GM21619 (cell line): ENCODE measurements around the gene OIP5.
"Not testable (repeated sequence)": the region's sequence is repeated elsewhere in the genome, so short reads cannot be mapped to it uniquely, and the experiment has no call there.

Source experiments
- ATAC-seq: cut with Tn5 transposase; IDR thresholded peaks from one replicate; pipeline ENCODE4 v1.9.1; 2021; ENCODE audit not compliant: unreplicated experiment

Gene OIP5

DNA sequence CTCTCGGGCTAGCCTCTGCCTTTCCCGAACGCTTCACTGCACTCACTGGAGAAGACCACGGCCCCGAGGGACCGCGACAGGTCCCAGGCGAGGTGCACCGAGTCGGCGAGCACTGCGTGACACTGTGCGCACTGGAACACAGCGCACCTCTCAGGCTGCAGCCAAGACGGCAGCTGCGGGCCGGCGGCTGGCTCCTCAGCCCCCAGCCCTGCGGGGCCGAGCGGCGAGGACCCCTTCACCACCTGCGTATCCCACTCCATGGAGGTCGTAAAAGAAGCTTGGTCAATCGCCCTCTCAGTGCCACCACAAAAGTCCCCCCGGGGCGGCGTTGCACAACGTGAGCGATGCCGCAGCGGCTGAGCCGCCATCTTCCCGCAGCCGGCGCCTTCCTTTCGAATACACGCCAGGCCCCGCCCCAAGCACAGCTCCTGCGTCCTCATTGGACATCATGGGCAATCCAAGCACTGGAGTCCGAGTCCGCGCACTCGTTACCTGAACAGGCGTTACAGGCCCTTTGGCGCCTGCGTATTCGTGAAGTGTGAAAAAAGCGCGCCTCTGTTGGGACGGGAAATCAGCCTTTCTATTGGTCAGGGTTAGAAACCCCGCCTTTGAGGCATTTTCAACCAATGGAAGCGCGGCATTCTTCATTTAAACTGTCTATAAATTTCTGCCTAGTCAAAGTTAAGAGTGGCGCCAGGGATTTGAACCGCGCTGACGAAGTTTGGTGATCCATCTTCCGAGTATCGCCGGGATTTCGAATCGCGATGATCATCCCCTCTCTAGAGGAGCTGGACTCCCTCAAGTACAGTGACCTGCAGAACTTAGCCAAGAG lies at the start of gene OIP5, which contains the start of gene NUSAP1:
OIP5 (minus strand) TSS at position 398 of the 832 bp plus-strand sequence; CDS start at position 368, 30 bp downstream.
NUSAP1 (plus strand) TSS at position 688 of the 832 bp plus-strand sequence; CDS start at position 765, 77 bp downstream.
- ATAC-seq: peak; percentile 83

DNA sequence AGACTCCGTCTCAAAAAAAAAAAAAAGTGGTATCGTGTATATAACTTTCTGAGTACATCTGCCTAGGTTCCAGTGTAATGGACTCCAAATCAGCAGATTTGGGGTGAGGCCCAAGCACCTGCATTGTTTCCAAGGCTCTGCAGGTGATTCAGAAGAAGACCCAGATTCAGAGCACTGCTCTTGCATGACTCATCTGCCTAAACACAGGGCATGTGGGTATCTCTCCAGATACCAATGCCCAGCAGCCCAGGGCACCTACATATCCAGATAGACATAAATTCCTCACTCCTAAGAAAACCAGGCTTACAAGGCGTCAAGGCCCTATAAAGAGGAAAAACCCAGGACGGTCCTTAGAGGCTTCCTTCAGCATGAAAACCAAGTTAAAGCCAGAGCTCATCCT lies 45.6 kb upstream of the OIP5 start:
- no peak for ATAC-seq

DNA sequence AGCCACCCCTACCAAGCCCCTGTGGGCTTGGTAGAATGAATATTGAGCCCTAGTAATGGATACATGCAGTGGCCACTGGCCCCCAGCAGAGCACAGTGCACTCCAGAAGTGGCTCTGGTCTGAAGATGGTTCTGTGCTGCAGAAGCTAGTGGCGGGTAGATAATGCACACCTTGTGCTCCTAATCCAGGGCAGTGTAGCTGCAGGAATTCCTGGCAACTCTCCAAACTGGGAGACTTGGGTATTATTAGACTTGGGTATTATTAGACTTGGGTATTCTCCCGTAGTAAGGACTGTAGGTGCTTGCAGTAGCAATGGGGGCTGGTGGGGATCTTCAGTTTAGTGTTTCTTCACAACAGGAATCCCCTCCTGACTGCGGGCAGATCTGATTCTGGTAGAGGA lies 35.0 kb upstream of the OIP5 start:
- no peak for ATAC-seq

DNA sequence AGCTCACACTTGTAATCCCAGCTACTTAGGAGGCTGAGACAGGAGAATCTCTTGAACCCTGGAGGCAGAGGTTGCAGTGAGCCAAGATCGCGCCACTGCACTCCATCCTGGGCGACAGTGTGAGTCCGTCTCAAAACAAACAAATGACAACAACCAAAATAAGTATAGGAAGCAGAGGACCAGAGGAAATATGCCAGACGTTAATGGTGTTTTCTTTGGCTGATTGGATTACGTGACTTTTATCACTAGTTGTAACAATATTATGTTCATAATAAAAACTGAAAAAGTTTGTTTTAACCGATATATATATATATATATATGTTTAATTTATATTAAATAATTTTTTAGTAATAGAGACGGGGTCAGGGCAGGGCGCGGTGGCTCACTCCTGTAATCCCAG lies 22.0 kb upstream of the OIP5 start:
- no peak for ATAC-seq

DNA sequence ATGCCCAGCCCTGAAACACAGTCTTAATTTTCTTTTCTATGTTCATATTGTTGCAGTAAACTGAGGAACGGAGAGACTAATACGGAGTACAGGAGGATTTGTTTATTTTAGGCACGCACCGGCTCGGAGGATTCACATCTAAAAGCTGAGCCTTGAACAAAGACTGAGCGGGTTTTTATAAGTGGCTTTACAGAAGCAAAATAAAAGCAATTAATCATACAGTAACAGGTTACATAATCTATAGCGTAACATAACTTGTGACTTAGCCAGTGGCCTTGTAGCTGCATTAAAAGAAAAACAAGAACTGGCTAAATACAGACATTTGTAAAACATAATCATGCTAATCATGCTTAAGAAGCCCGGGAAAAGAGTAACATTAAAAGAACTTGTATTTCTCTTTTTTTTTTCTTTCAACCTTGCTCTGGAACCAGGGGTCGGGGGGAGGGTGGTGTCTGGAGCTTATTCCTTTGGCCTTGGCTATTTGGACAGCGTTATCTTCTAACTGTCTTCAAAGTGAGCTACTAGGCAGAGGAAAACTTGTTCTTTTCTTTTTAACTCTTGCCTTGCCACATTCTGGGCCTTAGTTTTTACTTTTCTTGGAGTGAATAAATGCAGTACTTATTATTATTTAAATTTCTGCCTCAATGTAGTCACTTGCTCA lies 17.8 kb upstream of the OIP5 start:
- no peak for ATAC-seq

DNA sequence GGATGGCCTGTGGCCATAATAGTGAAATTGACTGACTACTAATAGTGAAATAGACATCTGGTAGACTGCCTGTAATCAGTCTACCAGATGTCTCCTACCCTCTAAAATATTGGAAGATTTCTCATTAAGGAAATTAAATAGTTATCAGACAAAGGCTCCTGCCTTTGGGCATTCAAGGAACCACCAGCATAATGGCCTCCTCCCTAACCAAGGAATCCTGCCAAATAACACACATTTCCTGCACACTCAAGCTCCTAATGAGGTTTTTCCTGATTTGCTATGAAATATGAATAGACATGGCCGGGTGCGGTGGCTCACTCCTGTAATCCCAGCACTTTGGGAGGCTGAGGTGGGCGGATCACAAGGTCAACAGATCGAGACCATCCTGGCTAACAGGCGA lies 14.8 kb upstream of the OIP5 start:
- no peak for ATAC-seq

DNA sequence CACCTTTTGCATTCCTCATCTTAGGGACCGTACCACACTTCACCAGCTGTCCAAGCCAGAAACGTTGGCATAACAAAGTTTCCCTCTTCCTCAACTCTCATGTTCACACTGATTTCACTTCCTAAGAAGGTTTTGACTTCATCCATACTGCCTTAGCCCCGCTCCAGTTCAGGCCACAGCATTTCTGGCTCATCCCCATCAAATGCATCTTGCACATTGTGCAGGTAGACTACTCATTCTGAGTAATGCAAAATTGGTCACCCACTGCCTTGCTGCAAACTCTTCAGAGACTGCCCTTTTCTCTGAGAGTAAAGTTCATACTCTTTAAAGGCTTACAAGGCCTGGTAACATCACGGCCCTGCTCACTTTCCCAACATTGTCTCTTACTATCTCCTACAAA lies 9.1 kb upstream of the OIP5 start:
- ATAC-seq: no peak

DNA sequence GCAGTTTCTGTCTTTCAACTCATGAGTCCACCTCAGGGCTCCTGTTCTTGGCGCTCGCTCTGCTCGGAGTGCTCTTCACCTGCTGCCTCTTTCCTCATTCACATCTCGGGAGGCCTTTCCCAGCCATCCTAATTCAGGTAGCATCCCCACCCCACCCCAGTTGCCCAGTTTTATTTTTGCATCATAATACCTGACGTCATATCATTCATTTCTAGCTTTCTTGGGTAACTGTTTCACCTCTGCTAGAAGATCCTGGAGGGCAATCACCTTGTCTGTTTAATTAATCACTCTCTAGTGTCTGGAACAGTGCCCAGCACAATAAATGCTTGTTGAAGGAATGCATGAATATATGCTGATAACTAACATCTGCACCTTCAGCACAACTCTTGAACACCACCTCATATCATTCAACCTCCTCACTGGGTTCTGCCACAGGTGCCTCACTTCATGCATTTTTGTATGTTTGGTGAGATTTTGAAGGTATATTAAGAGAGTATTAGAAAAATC lies 7.9 kb upstream of the OIP5 start:
- no peak for ATAC-seq

DNA sequence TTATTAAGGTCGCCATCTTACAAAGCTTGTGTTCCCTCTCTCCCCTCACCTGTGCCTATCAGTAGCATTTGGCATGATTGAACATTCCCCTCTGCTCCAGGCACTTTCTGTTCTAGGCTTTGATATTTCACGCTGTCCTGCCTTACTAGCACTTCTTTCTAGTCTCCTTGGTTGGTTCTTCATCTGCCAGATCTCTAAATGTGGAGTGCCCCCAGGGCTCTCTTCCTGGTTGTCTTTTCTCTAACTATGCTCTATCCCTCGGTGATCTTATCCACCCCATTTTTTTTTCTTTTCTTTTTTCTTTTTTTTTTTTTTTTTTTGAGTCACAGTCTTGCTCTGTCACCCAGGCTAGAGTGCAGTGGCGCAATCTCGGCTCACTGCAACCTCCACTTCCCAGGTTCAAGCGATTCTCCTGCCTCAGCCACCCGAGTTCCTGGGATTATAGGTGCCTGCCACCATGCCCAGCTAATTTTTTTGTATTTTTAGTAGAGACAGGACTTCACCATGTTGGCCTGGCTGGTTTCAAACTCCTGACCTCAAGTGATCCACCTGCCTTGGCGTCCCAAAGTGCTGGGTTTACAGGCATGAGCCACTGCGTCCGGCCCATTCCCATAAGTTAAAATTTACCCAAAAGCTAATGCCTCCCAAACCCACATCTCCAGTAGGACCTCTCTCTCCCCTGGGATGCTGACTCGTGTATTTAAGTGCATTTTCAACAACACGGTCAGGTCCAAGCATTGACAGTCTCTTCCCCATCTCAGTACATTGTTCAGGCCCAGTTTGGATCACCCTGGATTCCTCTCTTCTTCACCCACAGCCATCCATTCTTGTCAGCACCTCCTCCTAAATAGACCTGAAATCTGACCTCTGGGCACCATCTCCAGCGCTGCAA lies 5.5 kb upstream of the OIP5 start:
- ATAC-seq: no peak

DNA sequence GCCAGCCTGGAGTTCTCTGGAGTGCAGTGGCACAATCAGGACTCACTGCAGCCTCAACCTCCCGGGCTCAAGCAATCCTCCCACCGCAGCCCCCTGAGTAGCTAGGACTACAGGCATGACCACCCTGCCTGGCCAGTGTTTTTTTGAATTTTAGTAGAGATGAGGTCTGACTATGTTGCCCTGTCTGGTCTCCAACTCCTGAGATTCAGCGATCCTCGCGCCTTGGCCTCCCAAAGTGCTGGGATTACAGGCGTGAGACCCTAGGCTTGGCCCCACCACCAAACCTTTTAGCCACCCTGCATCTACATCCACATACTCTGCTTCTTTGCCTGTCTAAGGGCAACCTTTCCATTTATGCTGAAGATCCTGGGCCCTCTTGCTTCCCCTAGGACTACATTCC lies 4.7 kb upstream of the OIP5 start:
- no peak for ATAC-seq

DNA sequence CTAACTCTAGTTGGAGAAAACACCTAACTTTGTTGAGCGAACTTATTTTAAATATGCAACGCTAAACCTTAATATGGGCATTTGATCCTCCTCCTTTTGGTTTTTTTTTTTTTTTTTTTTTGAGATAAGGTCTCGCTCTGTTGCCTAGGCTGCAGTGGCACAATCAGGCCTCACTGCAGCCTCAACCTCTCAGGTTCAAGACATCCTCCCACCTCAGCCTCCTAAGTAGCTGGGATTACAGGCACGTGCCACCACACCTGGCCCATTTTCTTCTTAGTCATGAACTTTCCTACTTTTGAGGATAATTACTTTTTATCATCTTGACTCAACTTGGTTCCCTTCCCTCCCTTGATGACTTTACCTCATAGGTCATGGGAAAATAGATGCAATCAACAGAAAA lies 4.2 kb upstream of the OIP5 start:
- no peak for ATAC-seq

DNA sequence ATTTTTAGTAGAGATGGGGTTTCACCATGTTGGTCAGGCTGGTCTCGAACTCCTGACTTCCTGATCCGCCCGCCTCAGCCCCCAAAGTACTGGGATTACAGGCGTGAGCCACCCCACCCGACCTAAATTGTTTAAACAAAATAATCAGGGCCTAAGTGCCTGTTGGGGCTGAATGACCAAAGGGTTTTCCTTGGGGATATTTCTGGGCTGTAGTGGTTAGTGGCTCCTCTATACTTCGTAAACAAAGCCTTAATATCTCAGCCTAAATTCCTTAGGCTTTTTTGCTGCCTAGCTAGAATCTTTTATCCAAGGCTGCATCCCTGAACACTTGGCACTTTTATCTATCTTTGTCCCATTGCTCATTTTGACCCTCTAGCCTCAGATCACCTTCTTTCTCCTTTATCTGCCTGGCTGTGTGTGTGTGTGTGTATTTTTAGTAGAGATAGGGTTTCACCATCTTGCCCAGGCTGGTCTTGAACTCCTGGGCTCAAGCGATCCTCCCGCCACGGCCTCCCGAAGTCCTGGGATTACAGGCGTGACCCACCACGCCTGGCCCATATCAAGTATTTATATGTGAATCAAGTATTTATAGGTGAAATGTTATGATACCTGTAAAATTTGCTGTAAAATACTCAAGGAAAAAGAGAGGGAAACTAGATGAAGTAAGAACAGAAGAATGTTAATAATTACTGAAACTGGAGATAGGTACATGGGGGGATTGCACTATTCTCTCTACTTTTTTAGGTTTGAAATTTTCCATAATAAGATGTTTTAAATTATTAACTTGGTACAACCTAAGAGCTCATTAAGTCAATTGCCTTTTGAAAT lies 2.1 kb upstream of the OIP5 start:
- no peak for ATAC-seq

DNA sequence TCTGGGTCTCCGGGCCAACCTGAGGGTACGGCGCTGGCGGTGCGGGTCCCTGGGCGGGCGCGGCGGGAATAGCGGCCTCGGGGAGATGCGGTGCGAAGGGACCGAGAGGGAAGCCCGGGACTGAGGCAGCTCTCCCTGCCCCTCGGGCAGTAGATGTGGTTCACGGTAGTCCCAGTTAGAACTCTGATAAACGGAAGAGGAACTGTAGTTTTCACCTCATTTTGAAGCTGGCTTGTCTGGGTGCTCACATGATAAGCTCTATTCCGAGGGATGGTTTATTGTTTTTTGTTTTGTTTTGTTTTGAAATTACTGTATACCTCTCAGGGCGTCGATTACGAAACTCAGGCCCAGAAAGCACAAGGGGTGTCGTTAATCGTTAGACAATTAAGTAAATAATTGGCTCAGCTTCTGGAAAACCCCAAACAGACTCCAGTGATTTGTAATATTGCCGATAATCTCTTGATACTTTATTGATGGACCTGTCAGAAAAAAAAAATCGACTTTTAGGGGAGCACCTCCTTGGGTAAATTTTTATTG lies 703 bp upstream of the OIP5 start:
- peak; percentile 27 for ATAC-seq

DNA sequence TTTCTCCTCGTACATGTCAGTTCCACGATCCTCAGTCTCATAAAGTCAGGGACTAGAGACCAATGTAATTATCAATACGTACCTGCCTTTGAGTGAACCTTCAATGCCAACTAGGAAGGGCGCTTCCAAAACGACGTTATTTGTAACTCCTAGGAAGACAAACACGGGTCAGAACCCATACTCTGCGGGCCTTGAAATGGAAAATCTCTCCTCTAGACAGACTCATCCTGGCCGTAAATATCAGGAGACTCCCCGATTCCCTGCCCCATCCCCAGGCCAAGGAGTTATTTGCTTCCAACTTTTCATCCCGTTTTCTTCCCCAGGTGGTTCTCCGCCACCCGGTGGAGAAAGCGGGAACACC lies 578 bp downstream of the OIP5 start:
- no peak for ATAC-seq

DNA sequence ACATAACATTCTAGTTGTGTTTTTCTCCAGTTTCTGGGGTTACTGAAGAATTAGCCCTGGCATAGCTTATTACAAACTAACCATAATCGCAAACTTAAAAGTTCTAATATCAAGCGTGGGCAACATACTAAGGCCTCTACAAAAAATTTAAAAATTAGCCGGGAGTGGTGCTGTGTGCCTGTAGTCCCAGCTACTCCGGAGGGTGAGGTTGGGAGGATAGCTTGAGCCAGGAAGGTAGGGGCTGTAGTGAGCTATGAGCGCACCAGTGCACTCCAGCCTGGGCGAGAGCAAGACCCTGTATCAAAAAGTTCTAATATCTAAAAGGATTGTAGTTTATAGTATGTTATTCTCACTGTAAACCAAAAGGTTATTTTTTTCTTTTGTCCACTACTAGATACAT lies 1.1 kb downstream of the OIP5 start:
- no peak for ATAC-seq

DNA sequence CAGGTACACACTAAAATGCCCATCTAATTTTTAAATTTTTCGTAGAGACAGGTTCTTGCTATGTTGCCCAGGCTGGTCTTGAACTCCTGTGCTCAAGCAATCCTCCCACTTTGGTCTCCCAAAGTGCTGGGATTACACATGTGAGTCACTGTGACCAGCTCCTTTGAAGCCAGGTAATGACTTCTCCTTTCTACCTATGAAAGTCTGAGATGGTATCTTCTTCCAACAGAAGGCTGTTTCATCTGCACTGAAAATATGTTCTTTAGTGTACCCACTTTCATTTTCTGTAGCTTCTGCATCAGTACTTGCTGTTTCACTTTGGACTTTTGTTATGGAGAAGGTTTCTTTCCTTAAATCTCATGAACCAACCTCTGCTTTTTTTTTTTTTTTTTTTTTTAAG lies 8.8 kb downstream of the OIP5 start:
- ATAC-seq: no peak

DNA sequence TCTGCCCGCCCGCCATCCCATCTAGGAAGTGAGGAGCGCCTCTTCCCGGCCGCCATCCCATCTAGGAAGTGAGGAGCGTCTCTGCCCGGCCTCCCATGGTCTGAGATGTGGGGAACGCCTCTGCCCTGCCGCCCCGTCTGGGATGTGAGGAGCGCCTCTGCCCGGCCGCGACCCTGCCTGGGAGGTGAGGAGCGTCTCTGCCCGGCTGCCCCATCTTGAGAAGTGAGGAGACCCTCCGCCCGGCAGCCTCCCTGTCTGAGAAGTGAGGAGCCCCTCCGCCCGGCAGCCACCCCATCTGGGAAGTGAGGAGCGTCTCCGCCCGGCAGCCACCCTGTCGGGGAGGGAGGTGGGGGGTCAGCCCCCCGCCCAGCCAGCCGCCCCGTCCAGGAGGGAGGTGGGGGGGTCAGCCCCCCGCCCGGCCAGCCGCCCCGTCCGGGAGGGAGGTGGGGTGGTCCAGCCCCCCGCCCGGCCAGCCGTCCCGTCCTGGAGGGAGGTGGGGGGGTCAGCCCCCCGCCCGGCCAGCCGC lies 11.5 kb downstream of the OIP5 start:
- not testable (repeated sequence) for ATAC-seq

DNA sequence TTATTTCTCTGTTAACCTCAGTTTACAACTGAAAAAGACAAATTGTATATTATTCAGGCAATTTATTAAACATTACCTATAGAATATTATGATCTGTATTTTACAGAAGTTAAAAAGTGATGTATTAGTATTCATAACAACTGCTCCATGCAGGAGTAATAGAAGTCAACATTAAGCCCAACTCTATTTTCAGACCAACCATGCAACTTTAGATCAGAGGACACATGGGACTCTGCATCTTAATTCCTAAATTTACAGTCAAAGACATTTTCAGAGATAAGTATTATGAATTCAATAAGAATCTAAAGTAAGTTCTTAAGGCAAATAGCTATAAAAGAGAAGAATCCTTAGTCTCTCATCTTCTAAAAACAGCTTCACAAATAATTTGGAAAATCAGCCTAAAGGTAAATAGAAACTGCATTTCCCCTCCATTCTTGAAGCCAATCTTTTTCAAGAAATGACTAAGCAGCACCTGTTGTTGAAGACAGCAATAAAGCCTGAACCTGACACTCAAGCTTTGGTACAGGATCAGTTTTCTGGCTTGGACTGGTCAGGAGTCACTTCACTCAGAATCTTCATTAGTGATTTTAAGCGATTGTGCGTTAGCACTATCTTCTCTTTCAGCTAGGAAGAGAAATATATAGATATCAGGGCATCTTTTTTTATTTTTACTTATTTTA lies 23.0 kb downstream of the OIP5 start:
- ATAC-seq: no peak

DNA sequence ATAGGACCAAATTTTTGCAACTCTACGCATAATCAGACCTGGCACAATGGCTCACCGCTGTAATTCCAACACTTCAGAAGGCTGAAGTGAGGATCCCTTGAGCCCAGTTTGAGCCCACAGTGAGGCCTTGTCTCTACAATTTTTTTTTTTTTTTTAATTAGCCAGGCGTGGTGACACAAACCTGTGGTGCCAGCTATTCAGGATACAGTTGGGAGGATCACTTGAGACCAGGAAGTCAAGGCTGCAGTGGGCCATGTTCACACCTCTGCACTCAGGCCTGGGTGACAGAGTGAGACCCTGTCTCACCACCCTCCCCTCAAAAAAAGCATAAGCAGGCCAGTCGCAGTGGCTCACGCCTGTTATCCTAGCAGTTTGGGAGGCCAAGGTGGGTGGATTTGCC lies 24.7 kb downstream of the OIP5 start:
- no peak for ATAC-seq
